ENCODE results near the gene ZFPM1.

ZFPM1 gene

DNA sequence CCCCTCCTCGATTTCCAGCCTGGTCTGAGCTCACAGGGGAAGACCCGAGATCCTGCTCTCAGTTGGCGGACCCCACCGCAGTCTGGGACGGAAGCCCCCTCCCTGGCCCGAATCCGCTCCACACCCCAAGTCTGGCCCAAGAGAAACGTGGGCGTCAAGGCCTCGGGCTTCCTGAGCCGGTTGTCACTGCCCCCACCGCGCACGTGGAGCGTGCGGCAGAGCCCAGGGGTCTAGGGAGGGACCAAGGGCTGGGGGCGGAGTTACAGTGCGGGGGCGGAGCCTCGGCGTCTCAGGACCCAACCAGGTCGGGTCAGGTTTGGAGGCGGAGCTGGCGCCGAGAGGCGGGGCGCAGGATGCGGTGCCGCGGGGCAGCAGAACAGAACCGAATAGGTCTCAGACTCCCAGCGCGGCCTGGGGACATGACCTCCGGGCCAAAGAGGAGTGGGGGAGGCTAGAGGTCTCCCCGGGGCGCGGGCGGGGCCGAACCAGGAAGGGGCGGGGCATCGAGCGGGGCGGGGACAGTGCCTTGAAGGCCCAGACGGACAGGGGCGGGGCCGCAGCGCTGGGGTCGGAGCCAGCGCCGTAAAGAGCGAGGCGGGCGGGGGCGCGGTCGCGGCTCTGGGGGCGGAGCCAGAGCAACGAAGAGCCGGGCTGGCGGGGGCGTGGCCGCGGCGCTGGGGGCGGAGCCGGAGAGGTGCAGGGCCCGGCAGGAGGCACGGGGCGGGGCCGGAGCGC, 431 bp upstream of the ZFPM1 start:
- peak; percentile 72 for DNase-seq

DNA sequence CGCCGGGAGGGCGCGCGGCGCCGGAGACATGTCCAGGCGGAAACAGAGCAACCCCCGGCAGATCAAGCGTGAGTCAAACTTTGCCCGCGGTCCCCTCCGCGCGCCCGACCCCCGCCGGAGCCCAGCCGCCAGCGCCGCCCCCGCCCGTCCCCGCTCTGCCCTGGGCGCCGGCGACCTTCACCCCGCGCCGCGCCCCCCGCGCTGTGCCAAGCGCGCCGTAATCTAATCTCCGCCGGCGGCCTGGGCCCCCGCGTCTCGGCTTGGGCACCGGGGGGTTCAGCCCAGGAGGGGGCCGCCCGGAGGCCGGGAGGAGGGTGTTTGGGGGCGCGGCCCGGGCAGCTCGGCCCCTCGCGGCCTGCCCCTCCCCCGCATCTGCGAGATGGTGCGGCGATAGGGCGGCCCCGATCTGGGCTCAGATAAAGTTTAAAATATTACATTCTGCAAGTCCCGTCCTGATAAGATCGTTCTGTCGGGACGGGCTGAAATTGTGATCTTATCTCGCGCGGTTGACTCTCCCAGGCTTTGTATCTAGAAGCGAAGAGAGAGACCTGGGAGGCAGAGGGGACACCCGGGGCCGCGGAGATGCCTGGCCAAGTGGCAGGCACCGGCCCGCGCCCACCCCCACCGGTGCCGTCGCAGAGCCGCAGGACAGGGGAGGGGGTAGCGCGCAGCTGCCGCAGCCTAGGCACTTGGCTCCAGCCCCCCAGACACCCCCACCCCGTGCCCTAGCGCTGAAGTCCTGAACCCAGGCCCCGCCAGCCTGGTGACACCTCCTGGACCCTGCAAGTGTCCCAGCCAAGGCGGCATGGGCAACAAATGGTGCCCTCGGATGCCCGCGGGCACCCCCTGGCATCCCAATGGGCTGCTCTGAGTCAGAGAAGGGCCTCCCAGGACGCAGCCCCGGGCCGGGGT, 787 bp downstream of the ZFPM1 start:
- no peak for DNase-seq

DNA sequence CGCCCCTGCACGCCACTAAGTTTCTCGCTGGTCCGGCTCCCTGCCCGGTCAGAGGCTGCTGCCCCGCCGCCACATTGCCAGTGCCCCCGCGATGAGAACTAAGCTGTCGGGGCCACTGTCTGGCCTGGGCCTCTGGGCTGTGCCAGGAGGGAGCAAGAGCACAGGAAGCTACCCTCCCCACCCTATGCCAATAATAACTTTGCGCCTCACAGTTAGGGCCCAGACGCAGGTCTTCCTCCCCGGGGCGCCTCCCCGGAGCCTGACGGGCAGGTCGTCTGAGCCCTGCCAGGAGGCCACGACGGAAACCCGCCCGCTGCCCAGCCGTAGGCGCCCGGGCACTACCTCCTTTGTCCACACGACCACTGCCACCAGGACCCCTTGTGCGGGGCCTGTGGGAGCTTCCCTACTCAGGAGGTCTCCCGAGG, 1.5 kb downstream of the ZFPM1 start:
- DNase-seq: no peak

GRCh38 chr16:88455610-88456355, 2.7 kb downstream of the ZFPM1 start:
- DNase-seq: no peak

- no peak for DNase-seq
These were observed 3.5 kb downstream of the ZFPM1 start for GRCh38 chr16:88456356-88457292.

GRCh38 chr16:88458039-88458772, 5.1 kb downstream of the ZFPM1 start:
- DNase-seq: no peak

DNA sequence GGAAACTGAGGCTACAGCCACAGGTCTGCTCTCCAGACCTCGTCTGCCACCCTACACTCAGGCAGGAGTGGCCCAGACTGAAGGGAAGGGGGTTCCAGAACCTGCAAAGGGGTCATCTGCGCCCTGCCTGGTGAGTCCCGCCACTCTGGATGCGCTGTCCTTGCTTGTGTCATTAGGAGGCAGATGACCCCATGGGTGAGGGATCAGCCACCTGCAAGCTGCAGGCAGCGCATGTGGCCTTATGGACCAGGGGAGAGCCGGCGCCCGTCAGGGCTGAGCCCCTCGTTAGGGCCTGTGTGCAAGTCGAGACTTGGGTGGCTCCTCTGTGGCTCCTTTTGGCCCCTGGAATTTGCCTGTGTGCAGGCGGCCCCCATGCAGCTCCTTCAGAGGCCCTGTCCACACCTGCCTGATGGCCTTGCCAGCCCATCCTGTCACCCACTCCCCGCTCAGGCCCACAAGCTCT, 5.7 kb downstream of the ZFPM1 start:
- DNase-seq: no peak

DNA sequence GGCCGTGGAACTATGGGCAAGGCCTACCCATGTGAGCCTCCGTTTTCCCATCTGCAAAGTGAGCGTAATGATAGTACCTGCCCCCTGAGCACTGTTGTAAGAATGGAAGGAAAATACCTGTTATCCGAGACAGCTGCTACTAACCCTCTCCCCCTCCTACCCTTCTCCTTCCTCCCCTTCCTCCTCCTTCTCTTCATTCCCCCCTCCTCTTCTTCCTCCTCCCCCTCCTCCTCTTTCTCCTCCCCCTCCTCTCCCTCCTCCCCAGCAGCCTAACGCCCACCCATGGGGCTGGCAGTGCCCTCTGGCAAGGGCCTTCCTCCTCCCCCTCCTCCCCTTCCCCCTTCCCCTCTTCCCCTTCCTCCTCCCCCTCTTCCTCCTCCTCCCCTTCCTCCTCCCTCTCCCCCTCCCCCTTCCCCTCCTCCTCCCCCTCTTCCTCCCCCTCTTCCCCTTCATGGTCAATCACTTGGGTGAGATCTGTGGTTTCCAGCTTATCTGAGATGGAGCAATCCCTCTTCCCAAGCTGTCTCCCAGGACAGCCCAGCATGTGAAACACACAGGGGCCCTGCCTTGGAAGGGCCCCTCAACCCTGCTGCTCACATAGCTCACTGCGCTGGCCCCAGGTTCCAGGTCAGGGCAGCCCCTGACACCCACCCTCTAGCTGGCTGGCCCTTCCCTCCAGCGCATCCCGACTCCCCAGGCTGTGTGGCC, 6.4 kb downstream of the ZFPM1 start:
- no peak for DNase-seq

- no peak for DNase-seq
These were observed 7.6 kb downstream of the ZFPM1 start for GRCh38 chr16:88460496-88461330.

DNA sequence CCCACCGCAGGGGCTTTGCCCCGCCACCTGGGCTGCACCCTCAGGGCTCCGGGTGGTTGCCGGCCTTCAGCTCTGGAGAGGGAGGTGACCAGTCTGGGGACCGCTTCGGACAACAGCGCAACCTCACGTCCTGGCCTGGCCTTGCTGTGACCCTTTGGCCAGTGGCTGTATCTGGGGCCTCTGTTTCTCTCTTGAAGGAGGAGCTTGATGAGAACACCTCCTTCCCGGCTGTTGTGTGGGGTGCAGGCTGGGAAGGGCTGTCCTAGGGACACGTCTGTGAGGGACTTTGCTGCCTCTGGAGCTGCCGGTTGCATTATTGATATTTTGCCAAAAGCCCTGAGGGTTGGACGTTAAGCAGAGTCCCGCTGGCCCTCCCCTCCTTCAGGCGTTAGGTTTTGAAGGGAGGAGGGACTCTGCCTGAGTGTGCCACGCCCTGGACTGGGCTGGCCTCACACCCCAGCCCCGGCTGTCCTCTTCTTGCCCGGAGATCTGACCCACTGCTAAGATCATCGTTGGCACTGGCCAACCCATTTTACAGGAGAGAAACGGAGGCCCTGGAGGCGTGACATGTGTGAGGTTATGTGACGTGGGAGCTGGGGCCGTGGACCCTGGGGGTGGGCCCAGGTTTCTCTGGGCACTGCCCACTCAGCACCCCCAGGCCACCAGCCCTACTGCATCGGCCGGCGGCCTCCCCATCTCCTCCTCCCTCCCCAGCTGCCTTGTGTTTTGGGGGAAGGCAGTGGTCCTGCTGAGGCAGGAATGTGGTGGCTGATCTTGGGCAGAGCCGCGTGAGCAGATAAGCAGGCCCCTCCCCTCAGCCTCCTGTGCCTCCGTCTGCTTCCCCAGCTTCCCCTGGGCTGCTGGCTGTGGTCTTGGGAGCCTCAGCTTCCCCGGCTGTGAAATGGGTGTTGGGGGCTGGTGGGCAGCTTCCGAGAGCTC, 8.5 kb downstream of the ZFPM1 start:
- DNase-seq: no peak

GRCh38 chr16:88462396-88462795, 9.3 kb downstream of the ZFPM1 start:
- DNase-seq: no peak

- no peak for DNase-seq
These were observed 10.3 kb downstream of the ZFPM1 start for GRCh38 chr16:88463411-88463810.

- no peak for DNase-seq
These were observed 11.6 kb downstream of the ZFPM1 start for GRCh38 chr16:88464447-88465318.

DNA sequence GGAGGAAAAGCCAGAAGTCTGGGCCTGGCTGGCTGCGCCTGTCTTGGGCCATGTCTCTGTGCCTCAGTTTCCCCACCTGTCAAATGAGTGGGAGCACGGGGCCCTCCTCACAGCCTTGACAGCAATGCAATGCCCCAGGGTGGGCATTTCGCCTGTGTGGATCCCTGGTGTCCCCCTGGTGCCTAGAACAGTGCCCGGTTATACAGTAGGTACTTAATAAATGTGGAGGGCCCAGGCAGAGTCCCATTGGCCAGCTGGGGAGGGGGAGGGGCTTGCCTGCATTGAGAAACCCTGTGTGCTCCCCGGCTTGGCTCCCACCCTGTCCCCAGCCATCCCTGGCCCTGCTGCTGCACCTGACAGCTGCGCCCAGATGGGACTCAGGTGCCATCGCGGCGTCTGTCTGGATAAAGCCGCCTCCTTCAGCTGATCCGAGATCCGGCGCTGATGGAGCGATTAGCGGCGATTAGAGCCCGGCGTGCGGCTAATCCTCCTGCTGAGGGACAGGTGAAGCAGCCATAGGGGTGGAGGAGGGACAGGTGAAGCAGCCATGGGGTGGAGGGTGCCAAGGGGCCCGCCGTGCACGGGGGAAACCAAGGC, 12.4 kb downstream of the ZFPM1 start:
- no peak for DNase-seq

GRCh38 chr16:88466175-88466862, 13.2 kb downstream of the ZFPM1 start:
- DNase-seq: no peak

DNA sequence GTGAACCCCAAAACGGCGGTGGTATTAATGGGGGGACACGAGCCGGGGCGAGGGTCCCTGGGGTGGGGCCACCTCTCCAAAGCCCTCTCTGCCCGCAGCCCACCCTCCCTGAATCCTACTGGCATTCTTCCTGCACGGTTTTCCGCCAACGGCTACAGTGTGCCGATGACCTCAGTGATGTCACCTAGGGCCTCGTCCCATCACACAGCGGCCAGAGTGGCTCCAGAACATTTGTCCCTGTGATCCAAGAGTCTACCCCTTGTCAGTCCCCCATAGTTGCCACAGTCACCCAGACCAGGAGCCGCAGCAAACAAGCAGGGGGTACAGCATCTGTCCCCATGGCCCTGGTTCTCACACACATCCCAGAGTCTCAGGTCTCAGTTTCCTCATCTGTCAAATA, 13.9 kb downstream of the ZFPM1 start:
- DNase-seq: no peak

GRCh38 chr16:88467541-88467944, 14.5 kb downstream of the ZFPM1 start:
- DNase-seq: no peak

All from DMS 273 treated with DMSO at 0.1 percent for 48 hours (cell line).